ENCODE data around the gene GLIS2. TPM values are rescaled to one million over a fixed set of nuclear protein-coding genes. Genes with fewer than 3 reads are reported as not detected.

Gene GLIS2
- total and polyA plus RNA-seq, 10 of the 15 experiments (the other 5 are each of a cell fraction or from before 2014, with no cell fraction given), result 0.03 to 0.64 (median 0.18) TPM; not detected in 4

DNA sequence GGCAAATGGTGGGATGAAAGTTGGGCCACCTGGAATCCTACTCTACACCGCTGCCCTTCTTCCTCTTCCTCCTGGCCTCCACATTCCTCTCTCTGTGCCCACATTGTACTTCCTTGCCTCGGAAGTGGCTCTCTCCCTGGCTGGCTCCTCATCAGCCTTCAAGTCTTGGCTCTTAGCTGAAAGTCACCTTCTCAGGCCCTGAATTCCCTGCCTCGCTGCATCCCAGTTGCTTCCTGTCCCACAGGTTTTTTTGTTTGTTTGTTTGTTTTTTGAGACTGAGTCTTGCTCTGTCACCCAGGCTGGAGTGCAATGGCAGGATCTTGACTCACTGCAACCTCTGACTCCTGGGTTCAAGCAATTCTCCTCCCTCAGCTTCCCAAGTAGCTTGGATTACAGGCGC is 37.8 kb downstream of the GLIS2 start:
- no peaks in the 10 kb centered on the region for H3K9me3 ChIP-seq (replicated peaks; ENCODE audit: control insufficient read depth, insufficient read depth, low read length)
- H3K79me2 ChIP-seq (ENCODE audit: control insufficient read depth, insufficient read depth, low read length), result peaks cover 18% of the 10 kb centered on the region
- ChIA-PET SMC1A (ENCODE audit: uncharacterized antibody, unreplicated experiment) (no interaction called here), RAD21 (ENCODE audit: unreplicated experiment) (no interaction called here), POLR2A (interaction anchor here (0.7 kb wide), 1 partner anchor 82 kb away, joined by 3 read pairs; no protein-coding TSS in a partner anchor), CTCF (interaction anchor here (2.4 kb wide), 1 partner anchor 100 kb away, joined by 6 read pairs; no protein-coding TSS in a partner anchor)
- H3K4me3 ChIP-seq, result no peak overlapping the region
- H3K27ac ChIP-seq (ENCODE audit: control insufficient read depth, insufficient read depth), result no peak overlapping the region
- no peaks in the 10 kb centered on the region for H4K20me1 ChIP-seq (ENCODE audit: control insufficient read depth, insufficient read depth)
- no peaks in the 10 kb centered on the region for H3K4me1 ChIP-seq (ENCODE audit: control insufficient read depth, insufficient read depth, low read length)
- no TSS peak for BruUV-seq (replicated peaks)
- no peak for DNase-seq (ENCODE audit: low read depth, low spot score)
- H3K9ac ChIP-seq (ENCODE audit: control insufficient read depth, insufficient read depth, low read length), result no peak overlapping the region
- in situ Hi-C loops (cut with MboI), result no loop called here
- no peak for FAIRE-seq
- no peak for ATAC-seq
- H3K4me2 ChIP-seq (ENCODE audit: control insufficient read depth, insufficient read depth), result no peak overlapping the region
- peaks cover 0 to 6% of the 10 kb centered on the region in 2 experiments for H3K36me3 ChIP-seq (ENCODE audit: control insufficient read depth in 2 of 2, insufficient read depth in 2 of 2, low read length in 1 of 2)
- intact Hi-C loops (cut with micrococcal nuclease; ENCODE audit: unreplicated experiment), result loop anchor here (10.0 kb wide), 1 partner anchor 121 kb away; the partner anchor contains the start of genes HMOX2 and NMRAL1
- H3K27me3 ChIP-seq (replicated peaks in 1 of 2; ENCODE audit: control insufficient read depth in 2 of 2, insufficient read depth in 2 of 2, low read length in 1 of 2), result no peaks in the 10 kb centered on the region
- no peak overlapping the region for H2AFZ ChIP-seq (ENCODE audit: control insufficient read depth, low read depth, low read length)
- 98% methylated on average over 4 of the region's 4 CpGs for WGBS (ENCODE audit: insufficient coverage, insufficient replicate concordance, low lambda C conversion rate, missing lambda C conversion rate)
- TF ChIP-seq HDAC2 (IDR thresholded peaks at IDR 0.05) (no peak), CBFB (IDR thresholded peaks at IDR 0.05; ENCODE audit: low read depth) (no peak), LARP7 (IDR thresholded peaks at IDR 0.05) (no peak), ZBTB33 (IDR thresholded peaks at IDR 0.05) (no peak), KLF5 (IDR thresholded peaks at IDR 0.05; ENCODE audit: partially characterized antibody) (no peak), POU2F2 (IDR thresholded peaks at IDR 0.05; ENCODE audit: borderline replicate concordance, low read depth, low read length) (no peak), SP1 (IDR thresholded peaks at IDR 0.05; ENCODE audit: low read depth, low read length) (no peak), RFX5 (IDR thresholded peaks at IDR 0.05; ENCODE audit: low read depth, low read length) (no peak), IRF5 (IDR thresholded peaks at IDR 0.05; ENCODE audit: borderline replicate concordance) (no peak), SREBF1 (IDR thresholded peaks at IDR 0.05; ENCODE audit: low read length) (no peak)
- TF ChIP-seq, protein P1, sequence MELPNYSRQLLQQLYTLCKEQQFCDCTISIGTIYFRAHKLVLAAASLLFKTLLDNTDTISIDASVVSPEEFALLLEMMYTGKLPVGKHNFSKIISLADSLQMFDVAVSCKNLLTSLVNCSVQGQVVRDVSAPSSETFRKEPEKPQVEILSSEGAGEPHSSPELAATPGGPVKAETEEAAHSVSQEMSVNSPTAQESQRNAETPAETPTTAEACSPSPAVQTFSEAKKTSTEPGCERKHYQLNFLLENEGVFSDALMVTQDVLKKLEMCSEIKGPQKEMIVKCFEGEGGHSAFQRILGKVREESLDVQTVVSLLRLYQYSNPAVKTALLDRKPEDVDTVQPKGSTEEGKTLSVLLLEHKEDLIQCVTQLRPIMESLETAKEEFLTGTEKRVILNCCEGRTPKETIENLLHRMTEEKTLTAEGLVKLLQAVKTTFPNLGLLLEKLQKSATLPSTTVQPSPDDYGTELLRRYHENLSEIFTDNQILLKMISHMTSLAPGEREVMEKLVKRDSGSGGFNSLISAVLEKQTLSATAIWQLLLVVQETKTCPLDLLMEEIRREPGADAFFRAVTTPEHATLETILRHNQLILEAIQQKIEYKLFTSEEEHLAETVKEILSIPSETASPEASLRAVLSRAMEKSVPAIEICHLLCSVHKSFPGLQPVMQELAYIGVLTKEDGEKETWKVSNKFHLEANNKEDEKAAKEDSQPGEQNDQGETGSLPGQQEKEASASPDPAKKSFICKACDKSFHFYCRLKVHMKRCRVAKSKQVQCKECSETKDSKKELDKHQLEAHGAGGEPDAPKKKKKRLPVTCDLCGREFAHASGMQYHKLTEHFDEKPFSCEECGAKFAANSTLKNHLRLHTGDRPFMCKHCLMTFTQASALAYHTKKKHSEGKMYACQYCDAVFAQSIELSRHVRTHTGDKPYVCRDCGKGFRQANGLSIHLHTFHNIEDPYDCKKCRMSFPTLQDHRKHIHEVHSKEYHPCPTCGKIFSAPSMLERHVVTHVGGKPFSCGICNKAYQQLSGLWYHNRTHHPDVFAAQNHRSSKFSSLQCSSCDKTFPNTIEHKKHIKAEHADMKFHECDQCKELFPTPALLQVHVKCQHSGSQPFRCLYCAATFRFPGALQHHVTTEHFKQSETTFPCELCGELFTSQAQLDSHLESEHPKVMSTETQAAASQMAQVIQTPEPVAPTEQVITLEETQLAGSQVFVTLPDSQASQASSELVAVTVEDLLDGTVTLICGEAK (IDR thresholded peaks at IDR 0.05; ENCODE audit: borderline replicate concordance), result no peak
